ENCODE results near the gene AP1S3.
"Not testable (repeated sequence)": the region's sequence is repeated elsewhere in the genome, so short reads cannot be mapped to it uniquely, and the experiment has no call there.

The AP1S3 gene

DNA sequence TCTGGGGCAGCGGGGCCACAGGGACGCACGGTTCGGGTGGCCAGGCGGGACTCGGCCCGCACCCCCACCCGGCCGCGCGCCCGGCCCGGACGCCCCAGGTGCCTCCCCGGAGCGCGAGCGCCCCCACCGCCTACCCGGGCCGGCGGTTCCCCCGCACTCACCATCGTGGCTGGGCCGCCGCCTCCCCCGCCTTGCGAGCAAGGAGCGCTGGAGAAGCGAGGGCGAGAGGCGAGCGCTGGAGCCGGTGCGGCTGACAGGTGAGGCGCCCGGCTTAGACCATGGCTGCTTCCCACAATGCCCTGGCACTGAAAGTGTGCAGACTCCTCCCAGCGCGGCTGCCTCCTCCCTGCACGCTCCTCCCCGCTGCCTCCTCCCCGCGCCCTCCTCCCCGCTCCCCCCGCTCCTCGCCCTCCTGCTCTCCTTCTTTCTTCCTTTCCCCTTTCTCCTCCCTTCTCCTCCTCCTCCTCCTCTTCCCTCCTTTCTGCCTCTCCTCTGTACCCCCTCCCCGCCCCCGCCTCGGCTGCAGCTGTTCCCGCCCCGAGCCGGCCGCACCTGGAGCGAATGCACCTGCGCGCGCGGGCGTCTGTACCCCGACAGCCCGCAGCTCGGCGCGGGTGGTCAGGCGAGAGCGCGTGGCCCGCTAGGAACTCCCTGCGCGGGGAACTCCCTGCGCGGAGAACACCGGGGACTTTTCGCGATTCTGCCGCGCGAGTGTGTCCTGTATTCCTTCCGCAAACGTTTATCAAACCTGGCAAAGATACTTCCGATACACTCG, at the start of gene AP1S3:
TSS of gene AP1S3 (minus strand) at position 296 of the 775 bp plus-strand sequence. CDS start at position 164, 132 bp downstream.
- peak; percentile 74 for DNase-seq

DNA sequence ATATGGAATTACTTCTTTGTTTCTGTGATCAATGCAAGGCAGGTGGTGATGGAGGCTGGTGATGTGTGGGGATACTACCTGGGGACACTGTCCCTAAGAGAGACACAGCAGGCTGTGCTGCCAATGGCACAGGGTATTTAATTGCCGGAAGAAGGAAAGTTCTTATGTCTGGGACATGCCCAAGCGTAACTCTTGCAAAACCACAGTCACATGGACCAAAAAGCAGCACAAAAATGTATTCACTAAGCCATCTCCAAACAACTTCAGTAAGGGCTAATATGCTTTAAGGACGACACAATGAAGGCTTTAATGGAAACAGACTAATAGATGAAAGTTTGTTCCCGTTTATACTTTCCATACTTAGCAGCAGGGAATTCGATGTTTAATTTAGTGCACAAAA, 49.7 kb upstream of the AP1S3 start:
- DNase-seq = no peak

DNA sequence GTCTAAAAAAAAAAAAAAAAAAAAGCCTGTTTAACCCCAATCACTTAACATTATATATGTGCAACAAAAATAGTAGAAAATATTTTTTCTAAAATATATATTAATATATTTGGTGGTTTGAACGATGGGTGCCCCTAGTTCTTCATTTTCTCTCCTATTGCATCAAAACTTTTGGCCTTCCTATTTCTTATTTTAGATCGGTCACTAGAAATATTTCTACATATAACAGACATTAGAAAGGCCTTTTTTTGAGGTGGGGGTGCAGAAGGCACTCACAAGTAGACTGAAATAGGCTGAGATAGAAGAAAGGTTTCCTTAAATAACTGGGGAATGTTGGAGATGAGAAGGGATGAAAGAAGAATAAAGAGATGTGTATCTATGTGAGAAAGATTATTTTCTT, 49.3 kb upstream of the AP1S3 start:
- no peak for DNase-seq

DNA sequence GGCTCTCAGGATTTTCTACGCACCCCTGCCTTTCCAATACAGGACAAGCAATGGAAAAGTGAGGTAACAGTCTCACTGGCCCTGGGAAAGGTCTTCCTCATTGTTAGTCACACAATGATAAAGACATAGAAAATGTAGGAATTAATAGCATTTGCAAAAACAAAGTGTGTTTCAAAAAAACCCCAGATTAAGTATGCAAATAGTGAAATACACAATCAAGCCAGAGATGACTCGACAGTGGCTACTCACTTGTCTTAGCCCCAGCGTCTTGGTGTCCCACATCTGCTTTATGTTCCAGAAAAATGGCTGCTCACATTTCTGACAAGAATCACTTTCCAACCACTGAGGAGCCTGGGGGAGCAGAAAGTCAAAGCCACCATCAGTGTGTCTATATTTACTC, 47.0 kb upstream of the AP1S3 start:
- DNase-seq = no peak

DNA sequence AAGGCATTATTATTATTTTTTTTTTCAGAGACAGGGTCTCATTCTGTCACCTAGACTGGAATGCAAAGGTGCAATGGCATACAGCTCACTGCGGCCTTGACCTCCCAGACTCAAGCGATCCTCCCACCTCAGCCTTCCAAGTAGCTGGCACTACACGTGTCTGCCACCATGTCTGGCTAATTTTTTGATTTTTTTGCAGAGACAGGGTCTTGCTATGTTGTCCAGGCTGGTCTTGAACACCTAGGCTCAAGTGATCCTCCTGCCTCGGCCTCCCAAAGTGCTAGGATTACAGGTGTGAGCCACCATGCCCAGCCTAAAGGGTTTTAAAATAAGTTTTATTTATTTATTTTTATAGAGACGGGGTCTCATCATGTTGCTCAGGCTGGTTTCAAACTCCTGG, 45.3 kb upstream of the AP1S3 start:
- no peak for DNase-seq

DNA sequence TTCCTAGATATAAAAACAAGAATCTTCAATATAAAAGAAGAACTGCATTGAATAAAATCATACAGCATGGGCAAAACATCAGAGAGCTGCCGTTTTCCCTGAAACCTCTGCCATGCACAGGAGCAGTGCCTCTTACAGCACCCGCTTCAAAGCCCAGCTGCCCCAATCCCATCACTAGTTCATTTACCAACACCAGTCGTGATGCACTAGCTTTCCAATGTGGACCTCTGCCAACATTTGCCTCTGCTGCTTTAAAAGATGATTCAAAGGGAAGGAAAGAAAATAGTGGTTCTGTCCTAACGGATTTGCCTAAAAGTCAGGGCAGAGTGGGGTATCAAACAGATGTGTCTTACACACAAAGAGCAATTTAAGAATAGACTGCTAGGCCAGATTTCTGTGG, 43.4 kb upstream of the AP1S3 start:
- DNase-seq = no peak

DNA sequence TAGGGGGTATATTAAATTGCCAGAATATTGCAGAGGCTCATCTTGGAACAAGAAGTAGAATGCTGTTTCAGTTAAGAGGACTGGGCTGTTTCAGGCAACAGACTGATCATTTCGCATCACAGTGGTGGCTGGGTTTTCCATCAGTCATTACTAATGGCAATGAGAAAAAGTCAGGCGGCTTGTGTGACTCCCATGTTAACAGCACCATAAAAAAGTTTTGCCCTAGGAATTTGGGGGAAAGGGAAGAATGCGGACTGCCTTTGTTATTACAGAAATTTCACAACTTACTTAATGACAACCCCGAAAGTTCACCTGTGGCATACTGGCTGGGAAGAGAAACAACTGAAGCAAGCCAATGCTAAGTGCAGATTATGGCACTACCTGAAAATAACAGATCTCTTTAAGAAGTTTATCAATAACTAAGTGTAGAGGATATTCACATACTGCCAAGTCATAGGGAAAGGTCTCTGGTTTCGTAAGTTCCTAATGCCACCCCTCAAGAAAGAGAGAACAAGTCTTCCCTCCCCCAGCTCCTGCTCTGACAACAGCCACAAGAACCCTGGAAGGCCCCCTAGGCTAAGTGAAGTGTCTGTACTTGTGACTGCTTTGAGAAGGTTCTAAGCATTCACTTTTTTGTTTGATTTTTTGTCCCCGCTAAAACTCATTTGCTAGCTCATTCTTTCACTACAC, 40.5 kb upstream of the AP1S3 start:
- no peak for DNase-seq

DNA sequence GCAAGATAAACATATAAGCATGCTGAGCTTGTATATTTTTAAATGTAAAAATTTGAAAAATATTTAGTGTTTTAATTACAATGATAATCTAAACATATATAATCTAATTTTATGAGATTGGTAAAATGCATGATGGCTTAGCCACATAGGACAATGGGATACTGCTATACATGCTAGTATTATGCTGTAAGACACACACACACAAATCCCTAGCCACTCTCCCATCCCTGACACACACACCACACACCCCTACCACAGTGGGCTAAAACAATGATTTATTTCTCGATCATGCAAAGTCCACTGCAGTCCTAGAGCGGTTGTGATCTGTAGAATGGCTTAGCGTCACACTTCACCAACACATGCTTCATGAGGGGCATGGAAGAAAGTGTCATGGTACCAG, 36.3 kb upstream of the AP1S3 start:
- DNase-seq = no peak

DNA sequence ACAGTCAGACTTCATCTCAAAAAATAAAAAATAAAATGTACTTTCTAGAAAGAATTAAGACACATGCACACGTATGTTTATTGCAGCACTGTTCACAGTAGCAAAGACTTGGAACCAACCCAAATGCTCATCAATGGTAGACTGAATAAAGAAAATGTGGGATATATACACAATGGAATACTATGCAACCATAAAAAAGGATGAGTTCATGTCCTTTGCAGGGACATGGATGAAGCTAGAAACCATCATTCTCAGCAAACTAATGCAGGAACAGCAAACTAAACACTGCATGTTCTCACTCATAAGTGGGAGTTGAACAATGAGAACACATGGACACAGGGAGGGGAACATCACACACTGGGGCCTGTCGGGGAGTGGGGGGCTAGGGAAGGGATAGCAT, 35.4 kb upstream of the AP1S3 start:
- not testable (repeated sequence) for DNase-seq

DNA sequence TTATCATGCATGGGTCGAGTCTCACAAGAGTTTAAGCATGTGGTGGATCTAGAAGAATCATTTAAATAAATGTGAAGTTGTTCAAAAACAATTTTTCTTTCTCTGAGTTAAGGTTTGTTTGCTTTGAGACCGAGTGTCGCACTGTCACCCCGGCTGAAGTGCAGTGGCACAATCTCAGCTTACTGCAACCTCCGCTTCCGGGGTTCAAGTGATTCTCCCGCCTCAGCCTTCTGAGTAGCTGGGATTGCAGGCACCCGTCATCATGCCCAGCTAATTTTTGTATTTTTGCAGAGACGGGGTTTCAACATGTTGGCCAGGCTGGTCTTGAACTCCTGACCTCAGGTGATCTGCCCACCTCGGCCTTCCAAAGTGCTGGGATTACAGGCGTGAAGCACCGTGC, 34.3 kb upstream of the AP1S3 start:
- DNase-seq = not testable (repeated sequence)

DNA sequence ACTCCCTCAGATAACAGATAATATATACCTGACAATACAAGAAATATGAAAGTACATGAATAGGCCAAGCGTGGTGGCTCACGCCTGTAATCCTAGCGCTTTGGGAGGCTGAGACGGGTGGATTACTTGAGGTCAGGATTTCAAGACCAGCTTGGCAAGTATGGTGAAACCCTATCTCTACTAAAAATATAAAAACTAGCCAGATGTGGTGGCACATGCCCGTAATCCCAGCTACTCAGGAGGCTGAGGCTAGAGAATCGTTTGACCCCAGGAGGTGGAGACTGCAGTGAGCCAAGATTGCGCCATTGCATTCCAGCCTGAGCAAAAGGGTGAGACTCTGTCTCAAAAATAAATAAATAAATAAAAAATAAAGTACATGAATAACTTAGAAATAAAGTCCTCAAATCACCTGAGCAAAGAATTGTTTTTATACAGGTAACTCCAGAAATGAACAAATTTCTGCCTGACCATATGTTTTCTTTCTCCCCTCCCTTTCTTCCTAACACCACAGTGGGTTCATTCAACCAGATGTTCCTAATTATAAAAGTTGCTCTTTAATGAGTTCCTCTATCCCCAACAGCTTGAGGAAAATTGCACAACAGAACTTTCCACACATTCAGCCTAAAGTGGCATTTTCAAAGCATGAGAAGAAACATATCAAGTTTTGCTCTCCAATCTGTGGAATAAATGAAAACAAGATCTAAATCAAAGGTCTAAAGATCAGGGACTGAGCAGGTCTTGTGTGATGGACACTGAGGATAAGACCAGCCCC, 33.6 kb upstream of the AP1S3 start:
- no peak for DNase-seq

DNA sequence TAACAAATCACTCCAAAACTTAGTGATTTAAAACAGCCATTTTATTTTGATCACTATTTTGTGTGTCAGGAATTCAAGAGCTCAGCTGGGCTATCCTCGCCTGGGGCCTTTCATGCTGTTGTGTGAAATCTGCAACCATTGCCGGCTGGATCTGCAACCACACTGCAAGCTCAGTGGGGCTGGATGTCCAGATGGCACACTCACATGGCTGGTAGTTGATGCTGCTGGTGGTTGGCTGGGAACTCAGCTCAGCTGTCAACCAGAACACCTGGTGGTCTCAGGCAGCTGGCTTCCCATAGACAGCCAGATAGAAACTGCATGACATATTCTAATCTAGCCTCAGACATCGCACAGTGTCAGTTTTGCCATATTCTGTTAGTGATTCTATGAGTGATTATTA, 30.6 kb upstream of the AP1S3 start:
- no peak for DNase-seq

DNA sequence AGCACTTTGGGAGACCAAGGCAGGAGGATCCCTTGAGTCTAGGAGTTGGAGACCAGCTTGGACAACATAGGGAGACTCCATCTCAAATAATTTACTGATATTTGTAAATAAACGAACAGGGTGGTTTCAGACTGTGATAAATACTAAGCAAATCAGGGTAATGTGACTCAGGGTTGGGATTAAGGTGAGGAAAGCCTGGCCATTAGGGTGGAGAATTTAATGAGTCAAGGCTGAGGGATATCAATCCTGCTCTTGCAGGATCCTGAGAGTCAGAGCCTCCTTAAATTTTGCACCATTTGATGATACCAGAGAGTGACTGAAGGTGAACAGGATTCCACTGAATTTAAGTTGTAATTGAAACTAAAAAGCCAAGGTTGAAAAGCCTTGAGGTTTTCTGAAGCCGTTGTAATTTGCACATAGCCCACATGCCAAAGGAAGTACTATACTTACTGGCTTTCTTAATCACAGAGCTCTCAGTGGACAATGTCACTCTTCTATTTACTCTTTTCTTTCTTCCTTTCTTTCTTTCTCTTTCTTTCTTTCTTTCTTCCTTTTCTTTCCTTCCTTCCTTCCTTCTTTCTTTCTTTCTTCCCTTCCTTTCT, 28.6 kb upstream of the AP1S3 start:
- no peak for DNase-seq

DNA sequence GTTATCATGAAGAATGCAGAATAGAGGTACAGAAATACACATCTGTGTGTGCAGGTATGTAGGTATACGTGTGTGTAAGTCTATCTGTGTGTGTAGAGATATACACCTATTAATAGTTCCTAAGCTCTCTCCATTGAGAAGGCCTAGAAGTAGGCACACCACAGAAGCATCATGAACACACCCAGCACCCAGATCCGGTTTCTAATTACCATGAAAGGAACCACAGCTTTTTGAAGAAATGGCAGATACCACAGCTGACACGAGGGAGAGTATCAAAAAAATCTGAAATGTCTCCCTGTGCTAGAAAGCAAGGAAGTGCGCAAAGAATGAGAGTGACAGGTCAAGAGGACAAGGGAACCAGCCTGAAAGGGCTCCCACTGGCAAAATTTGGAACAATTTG, 27.7 kb upstream of the AP1S3 start:
- no peak for DNase-seq

DNA sequence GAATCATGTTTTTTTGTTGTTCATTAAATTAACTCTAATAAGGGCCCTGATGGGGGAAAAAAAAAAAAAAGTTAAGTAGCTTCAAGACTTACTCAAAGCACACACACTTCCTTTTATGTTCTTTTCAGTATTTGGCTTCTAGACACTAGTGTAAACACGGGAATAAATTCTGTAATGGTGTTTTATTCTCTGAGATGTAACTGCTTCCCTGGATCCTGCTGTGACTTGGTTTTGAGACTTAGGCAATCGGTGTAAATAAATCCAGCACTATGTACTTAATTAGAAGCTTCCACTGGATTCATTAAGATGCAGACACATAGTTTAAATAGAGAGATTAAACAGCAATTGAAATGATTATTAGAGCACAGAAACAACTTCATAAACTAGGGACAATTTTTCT, 26.1 kb upstream of the AP1S3 start:
- no peak for DNase-seq

DNA sequence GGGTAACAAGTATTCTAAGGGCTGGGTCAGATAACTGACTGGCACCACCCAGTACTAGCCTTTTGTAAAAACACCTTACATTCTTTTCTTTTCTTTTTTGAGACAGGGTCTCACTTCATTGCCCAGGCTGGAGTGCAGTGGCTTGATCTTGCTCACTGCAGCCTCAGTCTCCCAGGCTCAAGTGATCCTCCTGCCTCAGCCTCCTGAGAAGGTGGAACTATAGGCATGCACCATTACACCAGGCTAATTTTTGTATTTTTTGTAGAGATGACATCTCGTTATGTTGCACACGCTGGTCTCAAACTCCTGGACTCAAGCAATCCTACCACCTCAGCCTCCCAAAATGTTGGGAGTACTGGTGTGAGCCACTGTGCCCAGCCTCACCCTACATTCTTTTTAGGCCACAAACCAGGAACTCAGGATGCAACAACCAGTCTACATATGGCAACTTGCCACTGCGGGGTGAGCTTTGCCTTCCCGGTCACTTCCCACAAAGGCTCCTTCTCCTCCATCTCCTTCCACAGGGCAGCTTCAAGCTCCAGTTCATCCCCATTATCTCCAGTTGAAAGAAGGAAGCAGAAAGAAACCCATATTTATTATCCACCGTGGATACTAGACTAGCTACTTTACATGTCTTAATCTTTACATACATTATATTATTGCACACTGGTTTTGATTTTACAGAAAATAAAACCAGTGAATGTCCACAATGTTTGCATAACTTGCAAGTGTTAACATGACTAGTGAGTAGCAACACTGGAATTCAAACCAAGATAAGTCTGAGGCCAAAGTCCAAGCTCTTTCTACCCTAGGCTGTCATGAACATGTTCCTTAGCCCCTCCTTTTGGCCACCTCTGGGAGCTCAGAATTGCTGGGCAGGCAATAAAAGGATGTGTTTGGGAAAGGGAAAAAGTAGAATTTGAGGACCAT, 23.7 kb upstream of the AP1S3 start:
- DNase-seq = no peak

DNA sequence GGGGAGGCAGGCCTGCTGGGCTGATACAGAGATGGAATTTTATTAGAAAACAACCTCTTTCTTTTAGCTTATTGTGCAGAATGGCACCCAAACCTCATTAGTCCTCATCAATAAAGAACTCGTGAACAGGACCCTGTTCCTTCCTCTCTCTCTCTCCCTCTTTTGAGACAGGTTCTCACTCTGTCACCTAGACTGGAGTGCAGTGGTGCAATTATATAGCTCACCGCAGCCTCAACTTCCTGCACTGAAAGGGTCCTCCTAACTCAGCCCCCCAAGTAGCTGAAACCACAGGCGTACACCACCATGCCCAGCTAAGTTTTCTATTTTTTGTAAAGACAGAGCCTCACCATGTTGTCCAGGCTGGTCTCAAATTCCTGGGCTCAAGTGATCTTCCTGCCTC, 21.7 kb upstream of the AP1S3 start:
- no peak for DNase-seq

DNA sequence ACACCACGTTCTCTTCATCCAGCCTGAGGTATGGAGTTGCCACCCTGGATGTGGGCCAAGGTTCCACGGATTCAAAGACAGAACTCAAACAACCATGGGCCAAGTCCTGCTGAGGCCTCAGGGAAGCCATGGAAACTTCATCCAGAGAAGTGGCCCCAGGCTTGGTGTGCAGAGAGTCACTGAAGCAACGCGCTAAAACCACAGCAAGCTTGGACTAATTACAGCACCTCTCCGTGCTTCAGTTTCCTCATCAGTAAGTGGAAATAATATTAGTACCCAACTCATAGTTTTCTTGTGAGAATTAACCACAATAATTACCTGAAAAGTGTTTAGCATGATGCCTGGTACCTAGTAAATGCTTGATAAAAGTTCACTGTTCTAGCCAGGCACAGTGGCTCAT, 19.2 kb upstream of the AP1S3 start:
- no peak for DNase-seq

DNA sequence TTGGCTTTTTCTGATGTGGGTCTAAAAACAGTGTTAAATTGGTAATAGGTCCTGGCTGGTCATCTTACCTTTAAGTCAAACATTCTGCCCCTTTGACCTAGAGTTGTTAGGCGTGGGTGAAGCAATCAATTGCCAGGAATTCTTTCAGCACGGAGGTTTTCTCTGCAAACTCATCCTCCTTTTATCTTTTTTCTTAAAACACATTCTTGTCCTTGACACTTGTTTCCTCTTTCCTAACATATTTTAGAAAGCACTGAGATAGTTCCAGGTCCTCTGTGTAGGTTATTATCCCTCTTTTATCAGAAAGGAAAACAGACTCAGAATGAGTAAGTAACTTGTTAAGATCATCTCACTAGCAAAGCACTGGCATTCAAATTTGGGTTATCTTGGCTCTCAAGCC, 18.6 kb upstream of the AP1S3 start:
- no peak for DNase-seq

DNA sequence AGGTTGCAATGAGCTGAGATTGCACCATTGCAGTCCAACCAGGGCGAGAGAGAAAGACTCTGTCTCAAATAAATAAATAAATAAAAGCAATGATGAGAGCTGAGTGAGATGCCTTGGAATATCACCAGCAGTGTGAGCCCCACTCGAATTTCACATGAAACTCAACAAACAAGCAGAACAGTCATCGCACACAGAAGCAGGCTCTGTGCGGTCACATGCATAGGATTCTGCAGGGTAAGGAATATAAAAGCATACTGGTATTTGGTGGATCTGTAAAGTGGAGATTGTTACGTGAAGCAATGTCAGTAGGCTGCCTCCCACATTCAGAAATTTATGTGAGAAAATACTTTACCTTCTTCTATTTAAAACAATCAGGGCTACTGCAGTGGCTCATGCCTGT, 18.0 kb upstream of the AP1S3 start:
- no peak for DNase-seq

DNA sequence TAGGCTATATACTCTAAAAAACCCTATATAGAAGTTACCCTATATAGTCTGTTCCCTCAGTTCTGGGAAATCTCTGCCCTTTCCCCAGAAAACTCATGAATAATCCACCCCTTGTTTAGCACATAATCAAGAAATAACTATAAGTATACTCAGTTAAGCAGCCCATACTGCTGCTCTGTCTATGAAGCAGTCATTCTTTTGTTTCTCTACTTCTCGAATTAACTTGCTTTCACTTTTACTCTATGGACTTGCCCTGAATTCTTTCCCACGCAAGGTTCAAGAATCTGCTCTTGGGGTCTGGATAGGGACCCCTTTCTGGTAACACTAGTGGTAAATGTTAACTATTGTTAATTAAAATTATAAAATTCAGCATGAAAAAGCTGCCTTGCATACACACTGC, 17.4 kb upstream of the AP1S3 start:
- no peak for DNase-seq

DNA sequence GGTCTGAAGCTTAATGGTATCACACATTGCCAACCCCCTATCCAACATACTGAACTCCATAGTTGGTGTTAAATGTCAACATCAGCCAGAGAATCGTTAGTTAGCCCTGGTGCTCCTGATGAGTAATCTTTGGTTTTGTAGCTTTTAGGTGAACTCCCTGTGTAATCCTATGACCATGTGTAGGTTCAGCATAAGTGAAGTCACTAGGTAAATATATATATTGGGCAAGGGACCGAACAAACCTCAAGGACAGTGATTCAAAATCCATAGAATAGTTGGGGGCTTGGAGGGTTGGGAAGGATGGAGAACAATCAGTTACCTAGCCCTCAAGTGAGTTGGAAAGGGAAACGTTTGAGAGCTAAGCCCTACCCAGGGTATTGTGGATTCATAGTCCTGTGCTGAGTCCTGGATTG, 16.0 kb upstream of the AP1S3 start:
- no peak for DNase-seq

Data from activated naive CD4-positive, alpha-beta T cell treated with Interleukin-2 at 50 U/mL for 16 hours (primary cell).